Activated naive CD4-positive, alpha-beta T cell treated with anti-CD3 and anti-CD28 coated beads for 36 hours (primary cell): ENCODE results near the gene ACY1. TPM values are rescaled to one million over a fixed set of nuclear protein-coding genes. Genes with fewer than 3 reads are reported as not detected.
"Not testable (repeated sequence)": the region's sequence is repeated elsewhere in the genome, so short reads cannot be mapped to it uniquely, and the experiment has no call there.

Experiments used
- CTCF ChIA-PET: fragments of 350-600 bp; sonication (Branson Sonifier 250); formaldehyde crosslinking; loops from one replicate; lab custom pipeline; 2021; ENCODE audit warnings: antibody characterized with exemption; lab: Charles Lee
- DNase-seq: peaks from one replicate; pipeline ENCODE4 v3.0.0-alpha.2; 2020
- H3K27ac Mint-ChIP-seq: one replicate; pipeline ENCODE4 v1.8.0; 2021; ENCODE audit warnings: mild to moderate bottlenecking, mixed read lengths
- H3K27me3 Mint-ChIP-seq: one replicate; pipeline ENCODE4 v1.8.0; 2021; ENCODE audit warnings: low read depth, mixed read lengths
- H3K36me3 Mint-ChIP-seq: one replicate; pipeline ENCODE4 v1.8.0; 2021; ENCODE audit warnings: low read depth, mixed read lengths
- H3K4me1 Mint-ChIP-seq: one replicate; pipeline ENCODE4 v1.8.0; 2021; ENCODE audit warnings: low read depth, mixed read lengths
- H3K4me3 Mint-ChIP-seq: one replicate; pipeline ENCODE4 v1.8.0; 2021; ENCODE audit warnings: mild to moderate bottlenecking, moderate library complexity, mixed read lengths
- H3K9me3 Mint-ChIP-seq: one replicate; pipeline ENCODE4 v1.8.0; 2021; ENCODE audit warnings: mixed read lengths
- intact Hi-C: fragments of 100-400 bp; cut with micrococcal nuclease; formaldehyde crosslinking; loops from one replicate; pipeline ENCODE4 v1.15.1; 2023
- total RNA-seq, 2 experiments: library from RNA; stranded (reverse); gene quantifications; one replicate each; pipeline ENCODE4 v1.2.3, GENCODE V29; 2021

The ACY1 gene
- total RNA-seq, 2 experiments from 2014 or later: 62.1 to 68.9 TPM

DNA sequence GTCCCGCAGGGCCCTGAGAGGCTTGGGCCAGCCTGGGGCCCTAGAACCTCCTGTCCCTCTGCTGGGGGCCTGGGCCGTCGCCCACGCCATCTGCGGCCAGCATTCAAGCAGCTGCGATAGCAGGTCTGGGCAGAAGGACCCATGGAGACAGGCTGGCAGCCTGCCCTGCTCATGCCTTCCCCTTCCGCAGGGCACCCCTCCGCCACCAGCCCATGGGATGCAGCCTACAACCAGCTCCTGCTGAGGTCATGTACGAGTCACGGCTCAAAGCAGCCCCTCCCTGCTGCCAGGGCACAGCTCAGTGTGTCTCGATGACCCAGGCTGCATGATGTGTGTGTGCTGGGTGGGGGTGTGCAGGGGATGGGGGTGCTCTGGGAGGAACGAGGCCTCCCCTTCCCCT is 45.2 kb downstream of the ACY1 start:
- DNase-seq: no peak
- H3K9me3 Mint-ChIP-seq: no peaks in the 10 kb centered on the region

DNA sequence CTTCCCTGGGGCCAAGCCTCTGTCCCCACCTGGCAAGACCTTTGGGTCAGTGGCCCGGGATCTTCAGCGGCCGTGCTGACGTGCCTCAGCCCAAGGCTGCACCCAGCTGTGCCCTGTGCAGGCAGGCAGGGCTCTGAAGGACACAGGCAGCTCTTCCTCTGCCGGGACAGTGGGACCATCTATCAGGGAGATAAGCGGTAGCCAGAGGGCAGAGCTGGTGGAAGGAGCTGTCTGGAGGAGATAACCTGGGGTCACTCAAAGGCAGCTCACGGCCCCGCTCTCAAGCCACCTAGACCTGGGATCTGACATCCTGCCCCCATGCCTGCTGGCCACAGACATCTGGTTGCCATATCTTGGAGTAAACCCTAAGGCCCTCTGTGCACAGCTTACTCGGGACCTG is 45.7 kb downstream of the ACY1 start:
- Mint-ChIP-seq H3K27me3 (no peaks in the 10 kb centered on the region), H3K4me3 (no peak overlapping the region), H3K4me1 (no peaks in the 10 kb centered on the region), H3K9me3 (no peaks in the 10 kb centered on the region), H3K27ac (no peak overlapping the region), H3K36me3 (no peaks in the 10 kb centered on the region)
- CTCF ChIA-PET: interaction anchor here (0.7 to 0.8 kb wide), 2 partner anchors 12 to 119 kb away, joined by 3 read pairs; no protein-coding TSS in a partner anchor
- intact Hi-C loops: no loop called here
- DNase-seq: no peak

More for the DNA sequence above, 45.2 kb downstream of the ACY1 start:
- Mint-ChIP-seq H3K4me1 (no peaks in the 10 kb centered on the region), H3K36me3 (no peaks in the 10 kb centered on the region), H3K27ac (no peak overlapping the region), H3K27me3 (no peaks in the 10 kb centered on the region), H3K4me3 (no peak overlapping the region)
- CTCF ChIA-PET: interaction anchor here (0.7 to 0.8 kb wide), 2 partner anchors 12 to 119 kb away, joined by 3 read pairs; no protein-coding TSS in a partner anchor
- intact Hi-C loops: no loop called here

- intact Hi-C loops: no loop called here
- no peaks in the 10 kb centered on the region for H3K36me3 Mint-ChIP-seq
- CTCF ChIA-PET: no interaction called here
- H3K4me1 Mint-ChIP-seq: no peaks in the 10 kb centered on the region
- H3K27ac Mint-ChIP-seq: no peak overlapping the region
- no peak for DNase-seq
- no peak overlapping the region for H3K4me3 Mint-ChIP-seq
- H3K9me3 Mint-ChIP-seq: no peaks in the 10 kb centered on the region
- H3K27me3 Mint-ChIP-seq: no peaks in the 10 kb centered on the region
Observed at GRCh38 chr3:52029535-52029934, 46.2 kb downstream of the ACY1 start.

DNA sequence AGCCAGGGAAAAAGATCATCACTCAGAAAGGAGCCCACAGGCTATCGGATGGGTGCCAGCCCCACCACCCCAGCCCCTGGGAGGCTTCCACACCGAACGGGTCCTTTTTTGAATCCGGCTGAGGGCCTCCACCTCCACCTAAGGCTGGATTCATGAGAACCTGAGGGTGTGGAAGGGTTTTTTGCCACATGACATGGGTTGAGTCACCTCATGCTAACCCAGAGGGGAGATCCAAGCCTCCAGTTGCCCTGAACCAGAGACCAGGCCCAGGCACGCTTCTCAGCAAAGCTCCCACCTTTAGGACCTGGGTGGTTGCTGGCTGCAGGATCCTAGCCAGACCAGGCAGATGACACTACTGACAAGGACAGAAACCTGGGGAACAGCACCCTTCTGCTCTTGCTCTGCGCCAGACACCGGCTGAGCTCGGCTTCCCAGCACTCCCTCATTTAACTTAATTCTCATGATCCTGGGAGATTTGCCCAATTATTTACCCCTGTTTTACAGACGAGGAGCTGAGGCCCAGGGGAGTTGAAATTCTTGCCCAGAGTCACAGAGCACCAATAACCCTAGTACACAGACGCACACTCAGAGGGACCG is 47.5 kb downstream of the ACY1 start:
- H3K9me3 Mint-ChIP-seq: no peaks in the 10 kb centered on the region
- H3K36me3 Mint-ChIP-seq: no peaks in the 10 kb centered on the region
- H3K27ac Mint-ChIP-seq: no peak overlapping the region
- intact Hi-C loops: no loop called here
- no peaks in the 10 kb centered on the region for H3K4me1 Mint-ChIP-seq
- no peak overlapping the region for H3K4me3 Mint-ChIP-seq
- no peak for DNase-seq
- no peaks in the 10 kb centered on the region for H3K27me3 Mint-ChIP-seq
- CTCF ChIA-PET: no interaction called here

- DNase-seq: no peak
- CTCF ChIA-PET: interaction anchor here (1.0 kb wide), 1 partner anchor 29 kb away, joined by 4 read pairs; no protein-coding TSS in a partner anchor
- Mint-ChIP-seq H3K27ac (no peak overlapping the region), H3K9me3 (no peaks in the 10 kb centered on the region), H3K4me3 (no peak overlapping the region), H3K4me1 (no peaks in the 10 kb centered on the region), H3K27me3 (no peaks in the 10 kb centered on the region), H3K36me3 (no peaks in the 10 kb centered on the region)
- intact Hi-C loops: no loop called here
Observed at GRCh38 chr3:52031896-52032295, 48.6 kb downstream of the ACY1 start.

DNA sequence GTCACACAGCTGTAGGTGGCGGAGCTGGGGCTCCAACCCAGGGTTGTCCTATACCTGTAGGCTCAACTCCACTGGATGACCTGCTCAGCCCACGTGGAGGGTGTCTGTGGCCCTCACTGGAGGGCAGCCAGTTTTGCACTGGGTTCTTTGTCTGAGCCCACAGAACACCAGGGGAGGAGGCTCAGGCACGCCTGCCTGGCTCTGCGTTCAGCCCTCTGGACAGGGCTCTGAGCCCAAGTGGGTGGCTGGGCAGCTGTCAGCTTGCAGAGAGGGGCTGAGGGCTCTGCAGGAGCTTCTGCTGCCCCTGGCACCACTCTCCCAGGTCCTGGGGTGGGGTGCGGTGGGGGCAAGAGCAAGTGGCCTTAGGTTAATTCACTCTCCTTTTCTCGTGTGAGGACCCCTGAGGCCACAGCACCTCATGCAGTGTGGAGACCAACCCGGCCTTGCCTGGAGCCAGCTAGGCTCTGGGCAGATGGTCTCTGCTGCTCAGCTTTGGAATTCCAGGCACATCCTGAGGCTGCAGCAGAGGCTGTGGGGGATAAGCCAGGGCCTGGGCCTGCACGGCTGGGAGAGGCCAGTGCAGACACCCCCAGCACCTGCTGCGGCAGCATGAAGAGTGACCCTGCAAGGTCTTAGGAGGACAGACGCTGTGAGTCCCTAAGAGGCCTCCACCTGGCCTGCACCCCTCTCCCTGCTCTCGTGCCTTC is 49.5 kb downstream of the ACY1 start:
- no peaks in the 10 kb centered on the region for H3K27me3 Mint-ChIP-seq
- intact Hi-C loops: no loop called here
- H3K27ac Mint-ChIP-seq: no peak overlapping the region
- no peaks in the 10 kb centered on the region for H3K4me1 Mint-ChIP-seq
- CTCF ChIA-PET: interaction anchor here (1.0 kb wide), 1 partner anchor 30 kb away, joined by 4 read pairs; no protein-coding TSS in a partner anchor
- no peaks in the 10 kb centered on the region for H3K36me3 Mint-ChIP-seq
- H3K9me3 Mint-ChIP-seq: no peaks in the 10 kb centered on the region
- no peak overlapping the region for H3K4me3 Mint-ChIP-seq
- no peak for DNase-seq

GRCh38 chr3:52033748-52034147 is 50.4 kb downstream of the ACY1 start:
- H3K27ac Mint-ChIP-seq, DNase-seq, CTCF ChIA-PET, H3K27me3 Mint-ChIP-seq, H3K4me3 Mint-ChIP-seq, H3K4me1 Mint-ChIP-seq, intact Hi-C loops, H3K9me3 Mint-ChIP-seq, H3K36me3 Mint-ChIP-seq: not testable (repeated sequence)

GRCh38 chr3:52034212-52034611 is 50.9 kb downstream of the ACY1 start:
- no peaks in the 10 kb centered on the region for H3K27me3 Mint-ChIP-seq
- H3K36me3 Mint-ChIP-seq: no peaks in the 10 kb centered on the region
- H3K4me1 Mint-ChIP-seq: no peaks in the 10 kb centered on the region

GRCh38 chr3:52034651-52035050 is 51.3 kb downstream of the ACY1 start:
- H3K4me1 Mint-ChIP-seq: no peaks in the 10 kb centered on the region
- intact Hi-C loops: no loop called here
- H3K36me3 Mint-ChIP-seq: no peaks in the 10 kb centered on the region
- CTCF ChIA-PET: no interaction called here
- DNase-seq: no peak
- H3K27me3 Mint-ChIP-seq: no peaks in the 10 kb centered on the region
- no peak overlapping the region for H3K4me3 Mint-ChIP-seq
- no peak overlapping the region for H3K27ac Mint-ChIP-seq
- H3K9me3 Mint-ChIP-seq: no peaks in the 10 kb centered on the region

More at GRCh38 chr3:52034212-52034611, 50.9 kb downstream of the ACY1 start:
- intact Hi-C loops: no loop called here
- Mint-ChIP-seq H3K9me3 (no peaks in the 10 kb centered on the region), H3K27ac (no peak overlapping the region), H3K4me3 (no peak overlapping the region)
- CTCF ChIA-PET: no interaction called here
- no peak for DNase-seq

DNA sequence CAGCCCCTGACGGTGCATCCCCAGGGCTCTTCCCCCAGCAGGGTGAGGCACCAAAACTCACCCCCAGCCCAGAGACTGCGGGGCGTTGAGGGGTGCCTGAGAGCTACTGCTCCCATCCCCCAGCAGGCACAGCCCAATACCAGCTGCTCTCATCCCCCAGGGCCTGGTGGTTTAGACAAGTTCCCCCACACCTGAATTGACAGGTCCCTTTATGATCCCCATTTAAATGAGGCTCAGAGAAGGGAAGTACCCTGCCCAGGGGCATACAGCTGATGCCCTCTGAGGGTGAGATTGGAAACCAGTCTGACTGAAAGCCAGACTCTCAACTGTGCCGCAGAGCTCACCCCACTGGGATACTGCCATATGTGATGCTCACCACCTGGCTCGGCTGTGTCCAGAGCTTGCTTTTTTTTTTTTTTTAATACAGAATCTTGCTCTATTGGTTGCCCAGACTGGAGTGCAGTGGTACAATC is 52.9 kb downstream of the ACY1 start:
- Mint-ChIP-seq H3K27ac (no peak overlapping the region), H3K4me1 (no peaks in the 10 kb centered on the region), H3K9me3 (no peaks in the 10 kb centered on the region), H3K4me3 (no peak overlapping the region), H3K36me3 (no peaks in the 10 kb centered on the region), H3K27me3 (no peaks in the 10 kb centered on the region)
- CTCF ChIA-PET: interaction anchor here (0.6 to 1.7 kb wide), 7 partner anchors 13 to 244 kb away, joined by 3 to 10 read pairs (median 4); partner anchors contain the start of gene DUSP7
- intact Hi-C loops: no loop called here
- no peak for DNase-seq

DNA sequence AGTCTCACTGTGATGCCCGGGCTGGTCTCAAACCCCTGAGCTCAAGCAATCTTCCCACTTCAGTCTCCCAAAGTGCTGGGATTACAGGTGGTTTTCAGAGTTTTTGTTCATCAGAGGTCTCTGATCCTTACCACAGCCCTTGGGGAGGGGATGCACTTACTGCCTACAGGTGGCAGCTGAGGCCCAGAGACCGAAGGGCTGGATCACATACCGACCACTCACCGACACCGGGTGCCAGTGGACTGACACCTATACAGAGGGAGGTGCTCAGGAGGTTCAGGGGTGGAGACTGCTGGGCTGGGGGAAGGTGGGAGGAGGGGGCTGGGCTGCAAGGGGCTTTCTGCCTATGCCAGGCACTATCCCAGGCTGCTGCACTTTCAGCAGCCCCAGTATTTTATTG is 53.5 kb downstream of the ACY1 start:
- CTCF ChIA-PET: interaction anchor here (0.7 to 1.4 kb wide), 3 partner anchors 10 to 108 kb away, joined by 3 to 6 read pairs (median 6); partner anchors contain the start of gene DUSP7
- H3K4me1 Mint-ChIP-seq: peaks cover 4% of the 10 kb centered on the region
- H3K27ac Mint-ChIP-seq: no peak overlapping the region
- H3K9me3 Mint-ChIP-seq: no peaks in the 10 kb centered on the region
- H3K4me3 Mint-ChIP-seq: no peak overlapping the region
- intact Hi-C loops: no loop called here
- no peak for DNase-seq
- H3K36me3 Mint-ChIP-seq: no peaks in the 10 kb centered on the region
- no peaks in the 10 kb centered on the region for H3K27me3 Mint-ChIP-seq

DNA sequence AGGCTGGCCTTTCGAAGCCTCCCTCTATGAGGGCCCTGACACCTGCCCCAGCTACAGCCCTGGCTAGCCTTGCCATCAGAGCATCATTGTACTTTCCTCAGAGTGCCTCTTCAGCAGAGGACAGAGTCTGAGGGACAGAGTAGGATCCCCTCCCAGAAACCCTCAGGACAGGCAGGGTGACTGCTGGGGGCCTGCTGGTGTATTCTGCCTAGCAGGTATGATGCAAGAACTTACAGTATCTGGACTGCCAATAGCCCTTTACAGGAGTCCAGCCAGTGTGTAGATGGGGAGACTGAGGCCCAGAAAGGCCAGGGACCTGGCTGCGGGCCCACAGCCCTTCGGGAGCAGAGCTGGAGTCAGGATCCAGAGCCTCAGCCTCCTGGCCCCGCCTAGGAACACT is 54.0 kb downstream of the ACY1 start:
- Mint-ChIP-seq H3K36me3 (no peaks in the 10 kb centered on the region), H3K9me3 (no peaks in the 10 kb centered on the region), H3K27ac (no peak overlapping the region), H3K27me3 (no peaks in the 10 kb centered on the region), H3K4me1 (peaks cover 7% of the 10 kb centered on the region), H3K4me3 (no peak overlapping the region)
- DNase-seq: no peak
- CTCF ChIA-PET: interaction anchor here (0.7 to 1.6 kb wide), 3 partner anchors 10 to 33 kb away, joined by 3 to 6 read pairs (median 4); partner anchors contain the start of gene DUSP7
- intact Hi-C loops: no loop called here
